Erythroblast (primary cell): ENCODE results near the gene SPON1.

Experiments
- DNase-seq, 2 experiments: peaks; one replicate each; lab custom pipeline; 2025; lab: John Stamatoyannopoulos, UW
- GATA1 ChIP-seq: IDR thresholded peaks from 2 replicates; pipeline ENCODE4 v1.6.1; 2011; ENCODE audit warnings: low read depth, mild to moderate bottlenecking, control low read depth, low read length, moderate library complexity
- POLR2A ChIP-seq: IDR thresholded peaks from 2 replicates; pipeline ENCODE4 v1.6.1; 2011; ENCODE audit warnings: mild to moderate bottlenecking, low read length

Gene SPON1

GRCh38 chr11:14110629-14111028, 148.1 kb downstream of the SPON1 start:
- DNase-seq: no peak
- TF ChIP-seq GATA1: no peak
- no peak for TF ChIP-seq POLR2A

- no peak for DNase-seq
- no peak for TF ChIP-seq GATA1
- no peak for TF ChIP-seq POLR2A
These were observed 149.0 kb downstream of the SPON1 start for GRCh38 chr11:14111496-14111895.

- TF ChIP-seq GATA1 (no peak), POLR2A (no peak)
These were observed 150.2 kb downstream of the SPON1 start for GRCh38 chr11:14112721-14113120.

GRCh38 chr11:14114269-14114668, 151.7 kb downstream of the SPON1 start:
- TF ChIP-seq GATA1 (no peak), POLR2A (no peak)
- DNase-seq: no peak

More at GRCh38 chr11:14112721-14113120, 150.2 kb downstream of the SPON1 start:
- no peak for DNase-seq

GRCh38 chr11:14114786-14115185, 152.3 kb downstream of the SPON1 start:
- no peak for DNase-seq
- TF ChIP-seq POLR2A: no peak
- TF ChIP-seq GATA1: no peak

GRCh38 chr11:14117632-14118031, 155.1 kb downstream of the SPON1 start:
- TF ChIP-seq POLR2A: no peak
- no peak for TF ChIP-seq GATA1

GRCh38 chr11:14118072-14118471, 155.5 kb downstream of the SPON1 start:
- TF ChIP-seq GATA1: no peak
- TF ChIP-seq POLR2A: no peak
- DNase-seq: no peak

More at GRCh38 chr11:14117632-14118031, 155.1 kb downstream of the SPON1 start:
- DNase-seq: no peak

- TF ChIP-seq POLR2A (no peak), GATA1 (no peak)
- DNase-seq: no peak
These were observed 156.8 kb downstream of the SPON1 start for GRCh38 chr11:14119357-14119756.

GRCh38 chr11:14124350-14124749, 161.8 kb downstream of the SPON1 start:
- no peak for TF ChIP-seq GATA1
- no peak for TF ChIP-seq POLR2A
- no peak for DNase-seq

GRCh38 chr11:14124886-14125285, 162.4 kb downstream of the SPON1 start:
- DNase-seq: no peak
- TF ChIP-seq POLR2A: no peak
- TF ChIP-seq GATA1: no peak

GRCh38 chr11:14125529-14125928, 163.0 kb downstream of the SPON1 start:
- TF ChIP-seq POLR2A: no peak
- TF ChIP-seq GATA1: no peak
- DNase-seq: no peak

- TF ChIP-seq GATA1 (no peak), POLR2A (no peak)
- no peak for DNase-seq
These were observed 165.2 kb downstream of the SPON1 start for GRCh38 chr11:14127679-14128078.

- TF ChIP-seq POLR2A (no peak), GATA1 (no peak)
- no peak for DNase-seq
These were observed 169.8 kb downstream of the SPON1 start for GRCh38 chr11:14132312-14132711.

GRCh38 chr11:14133381-14133780, 170.9 kb downstream of the SPON1 start:
- no peak for DNase-seq
- TF ChIP-seq GATA1 (no peak), POLR2A (no peak)

GRCh38 chr11:14136561-14136960, 174.0 kb downstream of the SPON1 start:
- no peak for DNase-seq
- TF ChIP-seq GATA1: no peak
- TF ChIP-seq POLR2A: no peak
